BLaER1 treated with 17β-estradiol and CSF1 and Interleukin-3, amounts not matched to agents 10 nM and 100 nM (cell line): ENCODE data around the gene ULK4.

Source experiments
- H3K27ac ChIP-seq, 11 experiments: shearing (Covaris generic); formaldehyde crosslinking; 2 replicates each; pipeline ENCODE4 v1.8.1; 2022
- H3K27me3 ChIP-seq, 11 experiments: shearing (Covaris generic); formaldehyde crosslinking; 2 replicates each; pipeline ENCODE4 v1.8.1; 2022
- H3K36me3 ChIP-seq, 11 experiments: shearing (Covaris generic); formaldehyde crosslinking; 2 replicates each; pipeline ENCODE4 v1.8.1; 2022
- H3K4me1 ChIP-seq, 10 experiments: shearing (Covaris generic); formaldehyde crosslinking; 2 replicates each; pipeline ENCODE4 v1.8.1; 2022
- H3K4me2 ChIP-seq, 11 experiments: shearing (Covaris generic); formaldehyde crosslinking; 2 replicates each; pipeline ENCODE4 v1.8.1; 2022
- H3K4me3 ChIP-seq, 10 experiments: shearing (Covaris generic); formaldehyde crosslinking; 2 replicates each; pipeline ENCODE4 v1.8.1; 2022
- H3K9ac ChIP-seq, 11 experiments: shearing (Covaris generic); formaldehyde crosslinking; 2 replicates each; pipeline ENCODE4 v1.8.1; 2022
- H3K9me3 ChIP-seq, 11 experiments: shearing (Covaris generic); formaldehyde crosslinking; replicated peaks in 1 of 11; 2 replicates each; pipeline ENCODE4 v1.8.1; 2022
- H4K20me1 ChIP-seq, 11 experiments: shearing (Covaris generic); formaldehyde crosslinking; 2 replicates each; pipeline ENCODE4 v1.8.1; 2022
- Cebpa-rat ChIP-seq, 11 experiments: shearing (Covaris generic); IDR thresholded peaks; 2 replicates each; pipeline ENCODE4 v1.8.1; 2022

The ULK4 gene

DNA sequence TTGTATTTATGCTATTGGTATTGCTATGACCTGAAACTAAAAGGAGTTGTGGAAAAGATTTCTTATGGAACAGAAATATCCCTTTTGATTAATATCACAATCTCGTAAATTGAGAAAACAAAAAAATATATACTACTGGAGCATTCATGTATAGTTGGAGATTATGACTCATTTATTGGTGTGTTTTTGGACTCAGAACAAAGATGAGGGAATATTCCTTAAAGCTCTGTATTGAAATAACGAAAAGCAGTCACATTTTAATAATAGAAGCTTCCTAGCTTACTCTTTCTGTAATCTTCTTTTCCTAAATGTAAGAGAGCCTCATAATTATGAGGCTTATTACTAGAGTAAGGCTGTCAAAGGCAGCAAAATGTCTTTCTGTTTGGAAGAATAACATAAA is 748.3 kb downstream of the ULK4 start:
- peaks cover 100% of the 10 kb centered on the region in 11 experiments for H4K20me1 ChIP-seq
- H3K27me3 ChIP-seq, result no peaks in the 10 kb centered on the region
- H3K9ac ChIP-seq, result no peak overlapping the region
- no peak for TF ChIP-seq Cebpa-rat (IDR thresholded peaks at IDR 0.05)
- no peak overlapping the region for H3K4me3 ChIP-seq
- H3K36me3 ChIP-seq, result peaks cover 32 to 60% (median 48%) of the 10 kb centered on the region in 11 experiments; a peak in 21 of 22 replicates
- H3K4me2 ChIP-seq, result peak overlapping the region in 1 of 11 experiments; percentile 7; a peak in 2 of 22 replicates
- peaks cover 0 to 34% (median 27%) of the 10 kb centered on the region in 11 experiments; a peak in 17 of 22 replicates for H3K9me3 ChIP-seq
- peaks cover 0 to 77% (median 4%) of the 10 kb centered on the region in 10 experiments; a peak in 9 of 20 replicates for H3K4me1 ChIP-seq
- no peak overlapping the region for H3K27ac ChIP-seq

DNA sequence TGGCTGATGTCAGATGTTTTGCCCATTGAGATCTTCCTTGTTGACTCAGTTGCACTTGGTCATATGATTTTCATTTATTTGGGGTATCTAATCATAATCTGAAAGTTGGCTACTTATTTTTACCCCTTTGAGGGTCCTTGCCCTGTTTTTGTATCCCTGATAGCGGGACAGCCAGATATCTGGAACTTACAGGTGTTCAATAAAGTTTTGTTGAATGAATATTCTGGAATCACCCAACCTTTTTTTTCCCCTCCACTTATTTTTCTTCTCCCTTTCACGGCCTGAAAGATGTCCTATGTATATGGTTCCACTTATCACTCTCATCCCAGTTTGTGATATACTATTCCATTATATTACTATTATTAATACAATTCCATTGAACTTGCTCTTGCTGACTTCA is 749.8 kb downstream of the ULK4 start:
- TF ChIP-seq Cebpa-rat (IDR thresholded peaks at IDR 0.05), result no peak
- Histone ChIP-seq H3K9me3 (peaks cover 0 to 47% (median 39%) of the 10 kb centered on the region in 11 experiments; a peak in 17 of 22 replicates), H3K27ac (no peak overlapping the region), H3K4me3 (no peak overlapping the region), H3K9ac (no peak overlapping the region), H3K36me3 (peaks cover 44 to 69% (median 60%) of the 10 kb centered on the region in 11 experiments), H4K20me1 (peaks cover 100% of the 10 kb centered on the region in 11 experiments), H3K4me2 (peak overlapping the region in 2 of 11 experiments; percentile 10 to 21; a peak in 2 of 22 replicates), H3K4me1 (peaks cover 0 to 82% (median 4%) of the 10 kb centered on the region in 10 experiments; a peak in 9 of 20 replicates), H3K27me3 (no peaks in the 10 kb centered on the region)

DNA sequence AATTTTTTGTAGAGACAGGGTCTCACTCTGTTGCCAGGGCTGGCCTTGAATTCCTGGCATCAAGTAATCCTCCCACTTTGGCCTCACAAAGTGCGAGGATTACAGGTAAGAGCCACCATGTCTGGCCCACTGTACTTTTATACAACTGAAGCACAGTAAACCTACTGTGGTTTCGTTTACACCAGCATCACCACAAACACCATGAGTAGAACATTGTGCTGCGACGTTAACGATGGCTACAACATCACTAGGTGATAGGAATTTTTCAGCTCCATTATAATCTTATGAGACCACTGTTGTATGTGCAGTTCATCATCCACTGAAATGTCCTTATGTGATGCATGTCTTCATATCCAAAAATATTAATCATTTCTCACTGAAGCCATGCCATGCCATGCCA is 750.9 kb downstream of the ULK4 start:
- peaks cover 0 to 49% (median 39%) of the 10 kb centered on the region in 11 experiments; a peak in 17 of 22 replicates for H3K9me3 ChIP-seq
- no peak for TF ChIP-seq Cebpa-rat (IDR thresholded peaks at IDR 0.05)
- peaks cover 44 to 77% (median 63%) of the 10 kb centered on the region in 11 experiments for H3K36me3 ChIP-seq
- H3K4me3 ChIP-seq, result no peak overlapping the region
- peaks cover 100% of the 10 kb centered on the region in 11 experiments for H4K20me1 ChIP-seq
- 0 out of 22 replicates have a peak overlapping the region, but pooled peaks of 1 of the 11 experiments have one; percentile 14 for H3K4me2 ChIP-seq
- H3K4me1 ChIP-seq, result peaks cover 0 to 84% (median 4%) of the 10 kb centered on the region in 10 experiments; a peak in 10 of 20 replicates
- no peak overlapping the region for H3K9ac ChIP-seq
- H3K27me3 ChIP-seq, result no peaks in the 10 kb centered on the region
- no peak overlapping the region for H3K27ac ChIP-seq

DNA sequence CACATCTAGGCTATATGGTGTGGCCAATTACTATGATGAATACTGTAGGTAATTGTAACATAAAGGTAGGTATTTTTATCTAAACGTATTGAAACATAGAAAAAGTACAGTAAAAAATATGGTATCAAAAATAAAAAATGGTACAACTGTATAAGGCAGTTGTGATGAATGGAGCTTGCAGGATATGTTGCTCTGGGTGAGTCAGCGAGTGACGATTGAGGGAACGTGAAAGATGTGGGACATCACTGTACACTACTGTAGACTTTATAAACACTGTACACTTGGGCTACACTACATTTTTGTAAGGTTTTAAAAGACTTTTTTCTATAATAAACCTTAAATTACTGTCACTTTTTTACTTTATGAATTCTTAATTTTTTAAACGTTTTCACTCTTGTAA is 752.3 kb downstream of the ULK4 start:
- peaks cover 44 to 90% (median 71%) of the 10 kb centered on the region in 11 experiments for H3K36me3 ChIP-seq
- H3K27ac ChIP-seq, result no peak overlapping the region
- H3K4me3 ChIP-seq, result no peak overlapping the region
- peaks cover 0 to 52% (median 39%) of the 10 kb centered on the region in 11 experiments; a peak in 17 of 22 replicates for H3K9me3 ChIP-seq
- H3K4me2 ChIP-seq, result no peak overlapping the region
- H4K20me1 ChIP-seq, result peaks cover 99 to 100% (median 100%) of the 10 kb centered on the region in 11 experiments
- H3K4me1 ChIP-seq, result peaks cover 0 to 84% (median 5%) of the 10 kb centered on the region in 10 experiments; a peak in 10 of 20 replicates
- no peak for TF ChIP-seq Cebpa-rat (IDR thresholded peaks at IDR 0.05)
- no peak overlapping the region for H3K9ac ChIP-seq
- H3K27me3 ChIP-seq, result no peaks in the 10 kb centered on the region

DNA sequence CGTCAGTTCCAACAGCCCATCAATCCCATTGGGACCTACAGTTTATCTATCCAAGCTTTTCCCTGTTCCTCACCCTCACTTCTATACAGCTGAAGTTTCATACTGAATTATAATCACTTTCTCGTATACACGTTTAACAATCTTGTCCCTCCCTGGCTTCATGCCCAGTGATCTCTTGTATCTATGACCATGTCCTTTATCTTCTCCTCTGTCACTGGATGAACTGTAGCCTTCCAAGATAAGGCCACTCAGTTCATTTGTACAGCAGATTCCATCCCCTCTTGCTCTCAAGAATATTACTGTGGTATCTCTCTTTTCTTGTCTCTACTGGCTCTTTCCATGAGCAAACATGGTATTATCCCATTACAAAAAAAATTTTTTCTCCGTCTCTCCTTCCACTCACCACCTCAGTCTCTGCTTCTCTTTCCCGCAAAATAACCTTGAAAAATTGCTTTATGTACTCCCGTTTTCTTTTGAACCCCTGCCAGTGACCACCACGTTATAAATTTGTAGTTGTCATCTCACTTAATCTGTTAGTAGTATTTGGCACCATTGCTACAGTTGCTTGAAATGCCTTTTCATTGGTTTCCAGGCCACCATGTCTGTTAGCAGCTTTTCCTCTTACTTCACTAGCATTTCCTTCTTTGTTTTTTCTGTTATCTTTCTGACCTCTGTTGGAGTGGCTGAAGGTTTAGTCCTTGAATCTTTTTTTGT is 753.2 kb downstream of the ULK4 start:
- TF ChIP-seq Cebpa-rat (IDR thresholded peaks at IDR 0.05), result no peak
- no peak overlapping the region for H3K27ac ChIP-seq
- peaks cover 0 to 52% (median 39%) of the 10 kb centered on the region in 11 experiments; a peak in 17 of 22 replicates for H3K9me3 ChIP-seq
- H4K20me1 ChIP-seq, result peaks cover 99 to 100% (median 100%) of the 10 kb centered on the region in 11 experiments
- H3K9ac ChIP-seq, result no peak overlapping the region
- H3K4me2 ChIP-seq, result peak overlapping the region in 2 of 11 experiments; percentile 13 to 90; a peak in 3 of 22 replicates
- peaks cover 1 to 84% (median 11%) of the 10 kb centered on the region in 10 experiments; a peak in 15 of 20 replicates for H3K4me1 ChIP-seq
- no peak overlapping the region for H3K4me3 ChIP-seq
- peaks cover 44 to 99% (median 71%) of the 10 kb centered on the region in 11 experiments for H3K36me3 ChIP-seq
- H3K27me3 ChIP-seq, result no peaks in the 10 kb centered on the region

DNA sequence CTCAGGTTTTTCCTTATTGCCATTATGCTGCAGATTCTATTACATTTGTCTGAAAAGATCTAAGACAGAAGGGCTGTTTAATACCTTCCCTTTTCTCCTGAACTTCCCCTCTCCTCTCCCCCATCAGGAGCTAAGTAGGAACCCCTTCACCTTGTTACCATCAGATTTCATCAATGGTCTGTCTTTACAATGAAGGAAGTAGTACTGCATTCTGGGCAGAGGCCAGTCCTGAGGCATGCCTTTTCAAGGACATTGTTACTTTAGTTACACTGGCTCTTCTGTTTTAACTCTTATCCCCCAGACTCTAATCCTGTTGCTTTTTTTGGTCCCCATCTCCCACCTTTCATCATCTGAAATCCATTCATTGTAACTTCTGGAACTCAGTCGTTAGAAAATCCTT is 754.5 kb downstream of the ULK4 start:
- Histone ChIP-seq H3K27me3 (no peaks in the 10 kb centered on the region), H3K4me2 (peak overlapping the region in 2 of 11 experiments; percentile 90 to 97; a peak in 4 of 22 replicates), H3K4me3 (no peak overlapping the region), H3K4me1 (peaks cover 8 to 83% (median 23%) of the 10 kb centered on the region in 10 experiments), H3K27ac (no peak overlapping the region), H3K36me3 (peaks cover 44 to 89% (median 62%) of the 10 kb centered on the region in 11 experiments), H3K9ac (no peak overlapping the region), H4K20me1 (peaks cover 99 to 100% (median 100%) of the 10 kb centered on the region in 11 experiments), H3K9me3 (peaks cover 0 to 52% (median 39%) of the 10 kb centered on the region in 11 experiments; a peak in 17 of 22 replicates)
- TF ChIP-seq Cebpa-rat (IDR thresholded peaks at IDR 0.05), result no peak

DNA sequence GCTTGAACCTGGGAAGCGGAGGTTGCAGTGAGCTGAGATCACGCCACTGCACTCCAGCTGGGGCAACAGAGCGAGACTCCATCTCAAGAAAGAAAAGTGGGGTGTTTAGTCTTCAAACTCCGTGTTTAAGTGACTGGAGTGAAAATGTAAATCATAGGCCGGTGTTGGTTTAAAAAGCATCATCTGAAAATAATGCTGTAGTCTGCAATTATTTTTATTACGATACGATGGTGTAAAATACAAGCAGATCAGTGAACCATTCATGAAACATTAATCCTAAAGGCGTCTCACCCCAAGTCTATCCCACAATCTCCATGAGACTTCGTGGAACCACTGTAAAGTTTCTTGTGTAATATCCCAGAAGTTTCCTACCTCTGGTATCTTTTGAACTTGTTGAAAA is 756.3 kb downstream of the ULK4 start:
- Histone ChIP-seq H3K27ac (no peak overlapping the region), H3K4me3 (no peak overlapping the region), H3K36me3 (peaks cover 32 to 71% (median 44%) of the 10 kb centered on the region in 11 experiments), H3K9ac (0 out of 22 replicates have a peak overlapping the region, but pooled peaks of 1 of the 11 experiments have one; percentile 10), H3K4me2 (peak overlapping the region in 7 of 11 experiments; percentile 8 to 97 (median 26); a peak in 10 of 22 replicates), H3K9me3 (peaks cover 0 to 39% (median 29%) of the 10 kb centered on the region in 11 experiments; a peak in 17 of 22 replicates), H4K20me1 (peaks cover 99 to 100% (median 100%) of the 10 kb centered on the region in 11 experiments), H3K27me3 (no peaks in the 10 kb centered on the region), H3K4me1 (peaks cover 11 to 68% (median 37%) of the 10 kb centered on the region in 10 experiments)
- no peak for TF ChIP-seq Cebpa-rat (IDR thresholded peaks at IDR 0.05)

DNA sequence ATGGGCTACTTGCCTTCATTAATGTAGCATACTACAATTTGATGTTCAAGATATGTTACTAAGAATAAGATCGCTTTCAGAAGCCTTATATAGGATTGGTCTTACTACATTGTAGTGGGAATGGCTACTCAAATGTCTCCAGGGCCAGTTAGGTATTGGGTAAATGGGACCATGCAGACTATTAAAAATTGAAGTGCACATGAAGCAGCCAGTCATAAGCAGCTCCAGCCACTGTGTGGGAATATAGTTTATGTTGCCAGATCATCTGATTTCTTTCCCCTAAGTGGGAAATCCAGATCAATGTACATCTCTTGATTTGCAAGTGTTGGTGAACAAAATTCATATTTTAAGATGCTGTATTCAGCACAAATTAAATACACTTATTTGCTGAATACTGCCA is 757.5 kb downstream of the ULK4 start:
- Histone ChIP-seq H3K27ac (no peak overlapping the region), H3K4me2 (peak overlapping the region in 10 of 11 experiments; percentile 6 to 97 (median 88); a peak in 13 of 22 replicates), H3K9me3 (peaks cover 0 to 26% (median 19%) of the 10 kb centered on the region in 11 experiments; a peak in 14 of 22 replicates), H3K27me3 (no peaks in the 10 kb centered on the region), H3K36me3 (peaks cover 20 to 59% (median 32%) of the 10 kb centered on the region in 11 experiments; a peak in 21 of 22 replicates), H4K20me1 (peaks cover 94 to 95% (median 94%) of the 10 kb centered on the region in 11 experiments), H3K4me1 (peaks cover 11 to 67% (median 37%) of the 10 kb centered on the region in 10 experiments), H3K9ac (peak overlapping the region in 1 of 11 experiments; percentile 52; a peak in 1 of 22 replicates), H3K4me3 (no peak overlapping the region; a peak in 1 of 20 replicates)
- TF ChIP-seq Cebpa-rat (IDR thresholded peaks at IDR 0.05), result no peak
